Forelimb muscle (tissue), 1 donor: ENCODE data around the gene DLGAP1. TPM values are rescaled to one million over a fixed set of nuclear protein-coding genes. Genes with fewer than 3 reads are reported as not detected.

ENCODE experiments used
- DNase-seq: peaks from one replicate; pipeline ENCODE4 v3.0.0-alpha.2; 2013; ENCODE audit warnings: low read depth
- polyA plus RNA-seq: library from polyadenylated mRNA; unstranded; fragments of 120-200 nt; gene quantifications from one replicate; pipeline ENCODE4 v1.2.1, GENCODE V29; 2013; ENCODE audit not compliant: insufficient read length

Gene DLGAP1
- polyA plus RNA-seq, 1 donor: 1.9 TPM

- DNase-seq: no peak
These were observed 679.1 kb downstream of the DLGAP1 start for GRCh38 chr18:3775996-3776395.

GRCh38 chr18:3773303-3773702, 681.8 kb downstream of the DLGAP1 start:
- no peak for DNase-seq

DNA sequence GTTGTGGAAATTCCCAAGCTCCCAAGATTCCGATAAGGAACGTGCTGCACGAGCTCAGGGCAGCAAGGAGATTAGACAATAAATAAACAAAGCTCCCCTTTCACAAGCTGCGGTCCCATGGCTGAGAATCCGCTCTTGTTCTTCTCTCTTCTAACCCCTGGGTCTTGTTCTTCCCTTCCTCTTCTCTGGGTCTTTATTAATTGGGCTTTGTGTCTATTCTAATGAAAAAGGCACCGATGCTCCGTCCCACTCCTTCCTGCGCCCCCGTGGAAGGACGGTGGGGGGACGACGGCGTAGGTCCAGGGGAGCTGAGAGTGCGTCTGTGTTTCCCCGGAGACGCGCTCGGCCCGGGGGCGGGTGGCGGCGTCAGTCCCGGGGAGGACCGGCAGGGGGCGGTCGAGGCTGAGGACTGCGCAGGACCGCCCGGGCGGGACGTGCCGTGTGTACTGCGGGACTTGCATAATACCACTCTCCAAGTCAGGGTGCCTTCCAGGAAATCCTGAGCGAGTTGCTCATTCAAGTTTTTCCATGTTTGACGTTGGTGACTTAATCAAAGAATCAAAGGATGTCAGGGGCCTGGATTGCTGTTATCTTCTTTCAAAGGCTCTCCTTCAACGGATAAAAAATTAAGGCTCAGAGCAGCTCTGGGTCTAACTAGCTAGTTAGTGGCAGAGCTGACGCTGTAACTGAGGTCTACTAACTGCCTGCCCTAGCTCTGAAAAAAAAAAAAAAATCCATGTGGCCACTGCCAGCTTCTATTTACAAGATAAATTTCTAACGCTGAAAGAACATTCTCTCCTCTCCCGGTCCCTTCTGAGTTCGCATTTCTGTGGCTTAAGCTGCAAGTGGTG, 683.8 kb downstream of the DLGAP1 start:
- peak; percentile 51 for DNase-seq

- no peak for DNase-seq
These were observed 693.8 kb downstream of the DLGAP1 start for GRCh38 chr18:3761266-3761665.

DNA sequence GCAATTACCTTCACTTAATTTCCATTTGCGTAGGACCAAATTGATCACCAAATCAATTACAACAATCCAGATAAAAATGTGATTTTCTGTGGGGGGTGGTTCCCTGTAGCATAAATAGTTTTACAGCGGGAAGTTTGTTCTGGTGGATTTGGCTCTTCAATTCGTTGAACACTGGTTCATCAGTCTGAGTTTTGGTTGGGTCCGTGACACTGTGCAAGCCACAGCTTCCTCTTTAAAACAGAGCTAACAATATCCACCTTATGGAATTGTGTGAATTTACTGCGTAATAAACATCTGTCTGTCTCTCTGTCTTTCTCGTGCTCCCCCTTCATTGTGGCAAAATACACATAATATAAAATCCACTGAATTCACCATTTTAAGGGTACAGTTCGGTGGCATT, 694.4 kb downstream of the DLGAP1 start:
- DNase-seq: no peak

GRCh38 chr18:3759099-3759498, 696.0 kb downstream of the DLGAP1 start:
- no peak for DNase-seq

- DNase-seq: no peak
These were observed 696.6 kb downstream of the DLGAP1 start for GRCh38 chr18:3758531-3758930.

DNA sequence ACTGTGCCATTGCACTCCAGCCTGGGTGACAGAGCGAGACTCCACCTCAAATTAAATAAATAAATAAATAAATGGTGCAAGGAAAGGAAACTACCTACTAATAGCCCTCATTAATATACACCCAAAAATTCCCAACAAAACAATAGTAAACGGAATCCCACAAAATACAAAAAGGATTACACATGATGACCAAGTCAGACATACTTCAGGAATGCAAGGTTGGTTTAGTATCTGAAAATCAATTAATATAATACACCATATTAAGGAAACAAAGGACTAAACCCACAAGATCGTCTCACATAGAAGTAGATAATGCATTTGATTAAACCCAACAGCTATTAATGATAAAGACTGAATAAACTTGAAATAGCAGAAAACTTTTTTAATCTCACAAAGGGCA, 697.7 kb downstream of the DLGAP1 start:
- DNase-seq: no peak

DNA sequence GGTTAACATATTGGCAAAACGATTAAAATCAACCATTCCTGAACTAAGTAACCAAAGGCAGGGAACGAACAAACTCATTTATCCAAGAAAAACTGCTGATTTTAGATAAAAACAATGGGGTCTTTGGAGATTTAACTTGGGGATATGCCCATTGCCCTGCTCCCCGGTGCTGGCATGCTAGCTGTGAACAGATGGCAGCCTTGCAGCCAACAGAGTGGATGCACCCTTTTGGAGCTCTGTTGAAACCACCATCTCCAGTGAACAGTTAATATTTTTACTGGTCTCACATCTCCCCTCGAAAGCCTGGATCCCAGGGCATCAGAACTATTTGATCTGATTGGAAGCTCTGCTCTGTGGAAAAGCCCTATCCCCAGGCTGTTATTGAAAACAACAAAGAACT, 702.0 kb downstream of the DLGAP1 start:
- DNase-seq: no peak

DNA sequence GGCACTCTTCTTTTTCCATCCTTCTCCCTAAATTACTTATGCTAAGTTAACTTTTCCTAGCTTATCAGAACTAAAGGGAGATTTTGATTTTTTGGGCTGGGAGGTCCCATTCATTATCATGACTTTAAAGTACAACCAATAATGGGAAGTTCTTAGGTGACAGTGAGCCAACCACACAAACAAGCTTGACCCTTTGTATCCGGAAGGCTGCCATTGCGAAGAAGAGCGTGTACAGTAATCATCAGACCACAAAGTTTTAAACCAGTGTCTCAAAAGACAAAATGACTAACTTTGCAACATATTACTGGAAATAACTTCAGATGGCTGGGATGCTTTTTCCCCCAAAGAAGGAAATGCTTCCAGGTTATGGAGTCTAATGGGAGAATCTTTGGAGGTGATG, 707.0 kb downstream of the DLGAP1 start:
- DNase-seq: no peak

DNA sequence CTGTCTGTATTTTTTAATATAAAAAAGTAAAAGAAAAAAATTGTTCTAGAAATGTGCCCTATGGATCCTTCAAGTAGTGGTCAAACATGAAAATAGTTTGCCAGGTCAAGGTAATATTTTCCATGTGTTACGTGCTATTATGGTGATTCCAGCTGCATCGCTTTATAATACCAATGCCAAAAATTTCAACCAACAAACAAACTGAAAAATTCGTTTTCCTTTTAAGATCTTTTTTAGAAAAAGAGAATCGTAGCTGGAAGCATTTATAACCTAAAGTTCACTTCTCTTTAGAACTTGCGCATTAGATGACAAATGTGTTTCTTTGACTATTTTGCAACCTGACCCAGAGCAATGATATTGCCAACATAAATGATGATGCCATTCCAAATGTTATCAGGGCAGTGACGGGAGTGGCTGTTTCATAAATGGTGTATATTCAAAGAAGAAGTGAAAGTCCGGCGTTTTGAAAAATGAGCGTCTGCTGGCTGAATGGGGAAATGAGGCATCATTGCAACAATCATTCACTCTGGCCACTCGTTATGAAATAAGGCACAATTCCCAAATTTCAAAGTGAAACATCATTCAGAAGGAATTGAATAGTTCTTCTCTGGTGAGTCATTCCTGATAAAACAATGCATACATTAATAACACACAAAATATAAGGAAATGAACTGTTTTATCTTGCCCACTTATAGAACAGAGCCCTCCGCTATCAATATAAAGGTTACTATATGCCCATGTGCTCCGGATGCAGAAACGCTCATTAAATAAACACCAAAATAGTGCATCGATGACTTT, 707.7 kb downstream of the DLGAP1 start:
- no peak for DNase-seq

DNA sequence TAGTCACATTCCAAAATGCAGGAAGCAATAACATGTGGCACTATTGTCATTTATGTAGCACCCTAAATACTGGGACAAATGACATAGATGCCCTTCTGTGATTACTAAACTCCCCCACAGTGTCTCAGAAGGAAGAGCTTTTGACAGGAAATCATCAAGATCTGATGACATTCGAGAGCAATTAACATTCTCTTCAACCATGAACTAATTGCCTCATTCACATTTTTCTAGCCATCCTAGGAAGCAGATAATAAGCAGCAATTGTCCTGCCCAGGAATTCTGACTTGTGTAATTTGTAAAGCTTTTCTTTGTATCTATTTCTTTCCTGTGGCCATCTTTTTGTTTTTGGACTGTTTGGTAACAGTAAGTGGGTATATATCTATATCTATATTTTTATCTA, 712.6 kb downstream of the DLGAP1 start:
- no peak for DNase-seq

DNA sequence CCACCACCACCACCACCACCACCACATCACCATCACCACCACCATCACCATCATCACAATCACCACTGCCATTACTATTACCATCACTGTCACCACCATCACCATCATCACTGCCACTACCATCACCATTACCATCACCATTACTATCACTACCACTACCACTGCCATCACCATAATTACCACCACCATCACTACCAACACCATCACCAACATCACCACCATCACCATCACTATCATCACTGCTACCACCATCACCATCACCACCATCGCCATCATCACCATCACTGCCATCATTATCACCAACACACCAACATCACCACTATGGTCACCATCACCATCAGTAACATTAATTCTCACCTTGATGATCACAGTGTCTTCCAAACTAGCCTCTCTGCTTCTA, 713.8 kb downstream of the DLGAP1 start:
- no peak for DNase-seq

DNA sequence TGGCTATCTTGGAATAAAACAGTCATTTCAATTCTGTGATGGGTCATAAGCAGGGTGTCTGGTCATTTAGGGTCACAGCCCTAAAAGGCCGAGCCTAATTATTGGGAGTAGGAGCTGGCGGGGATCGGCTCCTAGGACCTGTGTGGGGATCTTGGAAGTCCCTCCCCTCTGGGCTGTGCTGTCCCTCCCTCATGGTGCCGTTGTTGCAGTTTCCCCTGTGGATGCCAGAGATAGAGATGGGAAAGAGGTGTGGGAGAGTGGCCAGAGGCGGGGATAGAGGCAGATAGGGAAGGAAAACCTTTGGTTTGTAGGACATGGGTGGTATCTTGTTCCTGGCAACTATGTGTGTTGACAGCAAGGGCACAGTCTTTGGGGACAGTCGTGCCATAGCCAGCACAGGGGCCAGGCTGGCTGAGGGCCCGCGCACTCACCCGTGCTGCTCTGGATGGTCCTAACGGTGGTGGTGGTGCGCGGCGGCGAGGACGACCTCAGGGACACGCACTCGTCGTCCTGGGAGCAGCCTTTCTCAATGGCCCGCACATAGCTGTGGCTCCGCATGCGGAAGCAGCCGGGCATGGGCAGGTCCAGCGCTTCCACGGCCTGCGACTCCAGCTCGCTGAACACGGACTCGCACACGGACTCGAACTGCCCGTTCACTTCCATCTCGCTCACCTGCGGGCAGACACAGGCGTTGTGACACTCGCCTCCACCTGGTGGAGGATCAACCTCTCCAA, 726.2 kb downstream of the DLGAP1 start:
- DNase-seq: no peak

DNA sequence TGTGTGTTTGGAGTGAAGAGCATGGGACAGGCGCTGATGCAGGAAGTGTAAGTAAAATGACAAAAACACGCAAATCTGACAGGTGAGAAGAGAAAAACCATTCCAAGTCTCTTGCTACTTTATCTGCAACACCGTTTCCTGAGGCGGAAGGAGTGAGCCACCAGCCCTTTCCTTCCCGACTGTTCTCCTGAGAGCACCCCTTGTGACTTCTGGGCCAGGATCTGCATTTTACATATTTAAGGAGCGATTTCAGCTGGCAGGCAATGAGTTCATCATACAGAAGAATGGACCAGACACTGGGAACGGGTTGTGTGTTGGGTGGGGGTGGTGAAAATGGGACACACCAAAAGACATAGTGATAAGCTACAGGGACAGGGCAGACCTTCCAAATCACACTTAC, 727.8 kb downstream of the DLGAP1 start:
- DNase-seq: no peak

DNA sequence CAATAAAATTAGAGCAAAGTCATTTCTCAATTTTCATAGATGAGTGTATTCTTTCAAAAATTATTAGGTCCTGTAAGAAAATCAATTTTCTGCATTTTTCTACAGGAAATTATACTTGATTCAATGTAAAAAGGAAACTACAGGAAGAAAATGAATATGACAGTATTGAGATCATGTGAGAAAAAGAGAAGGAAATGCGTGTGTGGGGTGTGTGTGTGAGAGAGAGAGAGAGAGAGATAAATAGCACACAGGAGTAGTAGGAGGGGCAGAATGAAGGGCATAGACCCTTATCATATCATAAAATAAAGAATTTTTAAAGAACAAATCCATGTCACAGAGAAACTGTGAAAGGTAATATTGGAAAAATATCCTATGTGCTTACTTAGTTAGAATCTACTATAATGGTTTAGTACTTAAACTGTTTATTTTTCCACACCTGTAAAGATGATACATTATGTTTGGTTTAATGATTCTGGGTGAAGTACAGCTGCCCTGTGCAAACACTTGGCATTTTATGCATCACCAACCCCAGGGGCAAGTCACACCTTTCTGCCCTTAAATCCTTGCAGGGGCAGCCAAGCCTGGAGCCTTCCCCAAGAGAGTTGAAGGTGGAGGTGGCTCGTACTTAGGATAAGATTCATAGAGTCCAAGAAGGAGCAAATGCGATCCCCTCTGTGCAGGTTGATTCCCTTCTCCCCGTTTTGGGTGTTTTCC, 728.7 kb downstream of the DLGAP1 start:
- DNase-seq: no peak

- DNase-seq: no peak
These were observed 730.0 kb downstream of the DLGAP1 start for GRCh38 chr18:3725115-3725514.

- DNase-seq: no peak
These were observed 731.6 kb downstream of the DLGAP1 start for GRCh38 chr18:3723554-3723953.

- no peak for DNase-seq
These were observed 732.3 kb downstream of the DLGAP1 start for GRCh38 chr18:3722649-3723433.

DNA sequence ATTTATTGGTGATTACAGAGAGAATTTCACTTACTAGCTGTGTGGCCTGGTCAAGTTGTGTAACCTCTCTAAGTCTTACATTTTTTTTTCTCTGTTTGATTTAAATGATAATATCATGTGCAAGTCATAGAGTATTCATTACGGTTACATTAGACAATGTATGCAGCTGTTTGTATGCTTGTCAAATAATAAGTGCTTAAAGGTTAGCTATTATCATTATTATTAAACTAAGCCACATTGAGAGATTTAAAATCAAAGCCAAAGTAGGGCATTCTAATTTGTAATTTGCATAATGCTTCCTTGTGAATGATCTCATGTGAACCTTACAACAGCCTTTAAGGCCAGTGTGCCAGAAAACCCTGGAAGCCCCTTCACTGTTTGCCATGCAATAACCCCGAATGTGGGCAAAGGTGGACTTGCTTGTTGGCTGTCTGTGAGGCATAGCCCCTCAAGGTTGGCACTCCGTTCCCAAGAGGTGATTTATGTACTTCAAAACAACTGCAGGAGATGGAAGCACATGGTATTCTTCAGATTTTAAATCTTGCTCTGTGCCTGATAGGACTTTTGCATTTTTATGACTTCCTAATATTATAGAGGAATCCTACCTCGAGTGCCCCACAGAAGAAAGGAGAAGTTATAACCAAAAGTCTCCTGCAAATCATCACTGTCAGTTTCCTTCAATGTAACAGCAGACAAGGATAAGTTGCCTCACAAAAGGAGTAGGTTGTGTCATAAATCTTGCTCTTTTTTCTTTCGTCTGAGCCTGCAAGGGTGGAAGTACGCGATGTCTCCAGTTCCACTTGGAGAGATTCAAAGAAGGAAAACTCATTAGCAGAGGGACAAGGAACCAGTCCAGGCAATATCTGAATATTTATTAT, 733.1 kb downstream of the DLGAP1 start:
- no peak for DNase-seq
